Skeletal muscle tissue (tissue), 4 donors: ENCODE data around the gene TCOF1. TPM values are rescaled to one million over a fixed set of nuclear protein-coding genes. Genes with fewer than 3 reads are reported as not detected.

Source experiments
- H3K27ac ChIP-seq: one replicate; pipeline ENCODE4 v1.7.0; 2013; ENCODE audit warnings: mild to moderate bottlenecking, low read depth, low read length, inconsistent platforms
- H3K27me3 ChIP-seq, 3 donors: one replicate each; pipeline ENCODE4 v1.7.0; 2013; ENCODE audit warnings: low read length in 3 of 3; ENCODE audit not compliant: control insufficient read depth in 3 of 3, insufficient read depth in 3 of 3
- H3K36me3 ChIP-seq, 3 donors: one replicate each; pipeline ENCODE4 v1.7.0; 2013; ENCODE audit warnings: low read length in 3 of 3; ENCODE audit not compliant: control insufficient read depth in 3 of 3, insufficient read depth in 3 of 3
- H3K4me1 ChIP-seq, 3 donors: one replicate each; pipeline ENCODE4 v1.7.0; 2013; ENCODE audit warnings: low read length in 3 of 3, mild to moderate bottlenecking in 3 of 3; ENCODE audit not compliant: control insufficient read depth in 3 of 3, insufficient read depth in 3 of 3
- H3K4me3 ChIP-seq, 3 donors: one replicate each; pipeline ENCODE4 v1.7.0; 2013; ENCODE audit warnings: low read length in 3 of 3
- H3K9ac ChIP-seq, 3 donors: one replicate each; pipeline ENCODE4 v1.7.0; 2013; ENCODE audit warnings: low read length in 3 of 3, mild to moderate bottlenecking in 3 of 3, moderate library complexity in 2 of 3, low read depth in 1 of 3
- H3K9me3 ChIP-seq, 3 donors: one replicate each; pipeline ENCODE4 v1.7.0; 2013; ENCODE audit warnings: low read length in 3 of 3; ENCODE audit not compliant: control insufficient read depth in 3 of 3
- total RNA-seq: library from RNA; depleted of rRNA; stranded (reverse); fragments of >200 nt; gene quantifications from one replicate; pipeline ENCODE4 v1.2.3, GENCODE V29; 2014
- donor health status: Osteomylitis.

TCOF1 gene
- total RNA-seq, 1 donor from 2014 or later = 7.3 TPM

- Histone ChIP-seq H3K27ac (no peak overlapping the region), H3K4me1 (no peaks in the 10 kb centered on the region), H3K27me3 (no peaks in the 10 kb centered on the region), H3K9ac (no peak overlapping the region), H3K9me3 (no peaks in the 10 kb centered on the region), H3K36me3 (peaks cover 78 to 83% (median 83%) of the 10 kb centered on the region in 3 donors), H3K4me3 (no peak overlapping the region)
These were observed 27.2 kb downstream of the TCOF1 start for GRCh38 chr5:150384701-150385100.

GRCh38 chr5:150386024-150386855 lies 28.7 kb downstream of the TCOF1 start:
- Histone ChIP-seq H3K9me3 (no peaks in the 10 kb centered on the region), H3K27me3 (no peaks in the 10 kb centered on the region), H3K36me3 (peaks cover 79 to 86% (median 84%) of the 10 kb centered on the region in 3 donors), H3K27ac (no peak overlapping the region), H3K9ac (no peak overlapping the region), H3K4me3 (no peak overlapping the region), H3K4me1 (no peaks in the 10 kb centered on the region)

GRCh38 chr5:150389531-150390266 lies 32.2 kb downstream of the TCOF1 start:
- Histone ChIP-seq H3K27me3 (no peaks in the 10 kb centered on the region), H3K9ac (no peak overlapping the region), H3K4me1 (no peaks in the 10 kb centered on the region), H3K4me3 (no peak overlapping the region), H3K27ac (no peak overlapping the region), H3K36me3 (peaks cover 79 to 86% (median 81%) of the 10 kb centered on the region in 3 donors), H3K9me3 (no peaks in the 10 kb centered on the region)

- Histone ChIP-seq H3K27me3 (no peaks in the 10 kb centered on the region), H3K4me1 (no peaks in the 10 kb centered on the region), H3K4me3 (no peak overlapping the region), H3K9me3 (no peaks in the 10 kb centered on the region), H3K27ac (no peak overlapping the region), H3K36me3 (peaks cover 82 to 86% (median 82%) of the 10 kb centered on the region in 3 donors), H3K9ac (no peak overlapping the region)
These were observed 33.8 kb downstream of the TCOF1 start for GRCh38 chr5:150391064-150391834.

- H3K9me3 ChIP-seq = no peaks in the 10 kb centered on the region
- H3K27me3 ChIP-seq = no peaks in the 10 kb centered on the region
- H3K27ac ChIP-seq = no peak overlapping the region
- no peak overlapping the region for H3K4me3 ChIP-seq
- no peak overlapping the region for H3K9ac ChIP-seq
- peaks cover 77 to 84% (median 79%) of the 10 kb centered on the region in 3 donors for H3K36me3 ChIP-seq
- H3K4me1 ChIP-seq = no peaks in the 10 kb centered on the region
These were observed 34.5 kb downstream of the TCOF1 start for GRCh38 chr5:150391986-150392385.

- H3K36me3 ChIP-seq = peaks cover 75 to 83% (median 78%) of the 10 kb centered on the region in 3 donors
- H3K9ac ChIP-seq = no peak overlapping the region
- no peaks in the 10 kb centered on the region for H3K27me3 ChIP-seq
- H3K4me1 ChIP-seq = no peaks in the 10 kb centered on the region
- no peak overlapping the region for H3K27ac ChIP-seq
- H3K9me3 ChIP-seq = no peaks in the 10 kb centered on the region
- no peak overlapping the region for H3K4me3 ChIP-seq
These were observed 35.2 kb downstream of the TCOF1 start for GRCh38 chr5:150392680-150393079.

- Histone ChIP-seq H3K9ac (no peak overlapping the region), H3K4me3 (no peak overlapping the region), H3K27me3 (no peaks in the 10 kb centered on the region), H3K36me3 (peaks cover 70 to 80% (median 73%) of the 10 kb centered on the region in 3 donors), H3K27ac (no peak overlapping the region), H3K9me3 (no peaks in the 10 kb centered on the region), H3K4me1 (no peaks in the 10 kb centered on the region)
These were observed 35.7 kb downstream of the TCOF1 start for GRCh38 chr5:150393096-150393645.

GRCh38 chr5:150394131-150394530 lies 36.6 kb downstream of the TCOF1 start:
- Histone ChIP-seq H3K9me3 (no peaks in the 10 kb centered on the region), H3K9ac (peak overlapping the region in 1 of 3 donors; percentile 20), H3K27me3 (no peaks in the 10 kb centered on the region), H3K4me1 (no peaks in the 10 kb centered on the region), H3K27ac (no peak overlapping the region), H3K4me3 (no peak overlapping the region), H3K36me3 (peaks cover 71 to 84% (median 74%) of the 10 kb centered on the region in 3 donors)

- Histone ChIP-seq H3K9me3 (no peaks in the 10 kb centered on the region), H3K4me1 (no peaks in the 10 kb centered on the region), H3K27me3 (no peaks in the 10 kb centered on the region), H3K27ac (no peak overlapping the region), H3K36me3 (peaks cover 70 to 82% (median 78%) of the 10 kb centered on the region in 3 donors), H3K9ac (no peak overlapping the region), H3K4me3 (no peak overlapping the region)
These were observed 37.6 kb downstream of the TCOF1 start for GRCh38 chr5:150394912-150395687.
